Kasumi-1 (cell line): ENCODE measurements around the gene SMARCA5.
A peak's percentile ranks its signal among the peaks of the same experiment; 100 is the strongest.
"Not testable (repeated sequence)": the region's sequence is repeated elsewhere in the genome, so short reads cannot be mapped to it uniquely, and the experiment has no call there.

Source experiments
- DNase-seq, 2 experiments: peaks; one replicate each; lab custom pipeline; 2025; lab: John Stamatoyannopoulos, UW

The SMARCA5 gene, protein sequence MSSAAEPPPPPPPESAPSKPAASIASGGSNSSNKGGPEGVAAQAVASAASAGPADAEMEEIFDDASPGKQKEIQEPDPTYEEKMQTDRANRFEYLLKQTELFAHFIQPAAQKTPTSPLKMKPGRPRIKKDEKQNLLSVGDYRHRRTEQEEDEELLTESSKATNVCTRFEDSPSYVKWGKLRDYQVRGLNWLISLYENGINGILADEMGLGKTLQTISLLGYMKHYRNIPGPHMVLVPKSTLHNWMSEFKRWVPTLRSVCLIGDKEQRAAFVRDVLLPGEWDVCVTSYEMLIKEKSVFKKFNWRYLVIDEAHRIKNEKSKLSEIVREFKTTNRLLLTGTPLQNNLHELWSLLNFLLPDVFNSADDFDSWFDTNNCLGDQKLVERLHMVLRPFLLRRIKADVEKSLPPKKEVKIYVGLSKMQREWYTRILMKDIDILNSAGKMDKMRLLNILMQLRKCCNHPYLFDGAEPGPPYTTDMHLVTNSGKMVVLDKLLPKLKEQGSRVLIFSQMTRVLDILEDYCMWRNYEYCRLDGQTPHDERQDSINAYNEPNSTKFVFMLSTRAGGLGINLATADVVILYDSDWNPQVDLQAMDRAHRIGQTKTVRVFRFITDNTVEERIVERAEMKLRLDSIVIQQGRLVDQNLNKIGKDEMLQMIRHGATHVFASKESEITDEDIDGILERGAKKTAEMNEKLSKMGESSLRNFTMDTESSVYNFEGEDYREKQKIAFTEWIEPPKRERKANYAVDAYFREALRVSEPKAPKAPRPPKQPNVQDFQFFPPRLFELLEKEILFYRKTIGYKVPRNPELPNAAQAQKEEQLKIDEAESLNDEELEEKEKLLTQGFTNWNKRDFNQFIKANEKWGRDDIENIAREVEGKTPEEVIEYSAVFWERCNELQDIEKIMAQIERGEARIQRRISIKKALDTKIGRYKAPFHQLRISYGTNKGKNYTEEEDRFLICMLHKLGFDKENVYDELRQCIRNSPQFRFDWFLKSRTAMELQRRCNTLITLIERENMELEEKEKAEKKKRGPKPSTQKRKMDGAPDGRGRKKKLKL

DNA sequence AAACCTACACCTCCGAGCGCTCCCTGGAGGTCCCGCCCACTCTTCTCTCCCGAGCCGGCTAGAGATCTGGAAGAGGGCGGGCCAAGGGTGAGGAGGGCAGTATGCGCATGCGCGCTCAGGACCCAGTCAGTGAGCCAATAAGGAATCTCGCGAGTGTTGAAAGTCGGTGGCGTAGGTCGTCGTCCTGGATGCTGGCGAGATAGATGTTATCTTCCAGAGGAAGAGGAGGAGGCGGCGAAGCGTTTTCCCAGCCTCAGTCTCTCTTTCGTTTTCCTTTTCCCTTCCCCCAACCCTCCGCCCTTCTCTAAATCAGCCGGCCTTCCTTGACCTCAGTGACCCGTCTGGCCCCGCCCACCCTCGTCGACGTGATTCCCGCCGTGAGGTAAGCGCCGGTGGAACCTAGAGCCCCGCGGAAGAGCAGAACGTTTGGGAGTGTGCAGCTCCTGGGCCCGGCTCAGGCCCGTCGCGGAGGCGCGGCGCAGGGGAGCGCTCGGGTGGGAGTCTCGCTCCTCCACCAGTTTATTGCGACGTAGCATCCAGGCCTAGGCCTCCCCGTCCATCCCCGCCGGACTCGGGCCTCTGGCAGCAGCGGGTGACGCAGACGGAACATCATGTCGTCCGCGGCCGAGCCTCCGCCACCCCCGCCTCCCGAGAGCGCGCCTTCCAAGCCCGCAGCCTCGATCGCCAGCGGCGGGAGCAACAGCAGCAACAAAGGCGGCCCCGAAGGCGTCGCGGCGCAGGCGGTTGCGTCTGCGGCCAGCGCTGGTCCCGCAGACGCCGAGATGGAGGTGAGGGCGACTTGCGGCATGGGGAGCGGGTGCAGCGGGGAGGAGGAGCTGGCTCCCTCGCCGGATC is at the start of gene SMARCA5:
SMARCA5 (plus strand) TSS at position 389 of the 855 bp plus-strand sequence; CDS start at position 612, 223 bp downstream.
- peak; percentile 98 to 99 for DNase-seq

- DNase-seq, result no peak
These were observed 40.0 kb upstream of the SMARCA5 start for GRCh38 chr4:143473334-143474126.

- no peak for DNase-seq
These were observed 36.0 kb upstream of the SMARCA5 start for GRCh38 chr4:143477487-143477886.

DNA sequence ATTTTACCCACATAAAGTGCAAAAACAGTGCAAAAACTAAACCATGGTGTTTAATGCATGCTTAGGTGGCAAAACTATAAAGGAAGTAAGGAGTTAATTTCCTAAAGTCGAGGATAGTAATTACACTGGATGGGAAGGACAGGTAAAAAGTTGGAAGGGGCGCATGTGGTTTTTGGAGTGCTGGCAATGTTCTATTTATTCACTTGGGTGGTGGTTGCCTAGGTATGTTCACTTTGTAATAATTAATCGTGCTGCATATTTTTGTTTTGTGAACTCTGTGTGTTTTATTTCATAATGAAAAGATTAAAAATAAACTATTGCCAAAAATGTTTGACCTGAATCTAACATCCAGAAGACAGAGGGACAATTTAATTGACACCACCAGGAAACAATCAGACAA is 32.1 kb upstream of the SMARCA5 start:
- no peak for DNase-seq

DNA sequence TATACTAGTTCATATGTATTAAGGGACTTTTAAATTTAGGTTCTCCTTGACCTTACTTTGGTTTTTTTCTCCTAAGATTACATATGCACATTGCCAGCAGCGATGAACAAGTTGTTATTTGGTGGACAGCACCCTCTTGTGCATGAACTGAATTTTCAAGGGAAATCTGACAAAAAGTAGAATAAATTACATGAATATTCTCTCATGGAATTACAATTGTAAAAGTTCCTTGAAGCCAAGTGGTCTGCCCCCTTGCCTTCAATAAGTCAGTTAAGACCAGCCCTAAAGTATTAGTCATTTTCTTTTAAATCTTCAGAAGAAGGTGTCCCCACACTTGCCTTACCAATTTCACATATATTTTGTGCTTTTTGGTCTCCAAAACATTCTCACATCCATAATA is 30.7 kb upstream of the SMARCA5 start:
- peak; percentile 67 to 74 for DNase-seq

DNA sequence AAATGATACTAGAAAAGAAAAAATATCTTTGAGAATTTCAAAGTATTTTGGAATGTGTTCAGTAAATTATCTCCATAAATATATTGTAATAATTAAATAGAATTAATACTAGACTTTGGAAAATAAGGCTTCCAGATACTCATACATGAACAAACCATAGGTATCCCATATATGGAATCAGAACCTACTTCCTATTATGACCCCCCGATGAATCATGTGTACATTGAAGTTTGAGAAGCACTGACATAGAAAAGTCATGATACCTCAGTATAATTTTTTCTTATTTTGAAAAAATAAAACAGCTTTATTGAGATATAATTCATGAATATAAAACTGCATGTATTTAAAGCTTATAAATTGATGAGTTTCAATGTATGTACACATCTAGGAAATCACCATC is 27.2 kb upstream of the SMARCA5 start:
- no peak for DNase-seq

GRCh38 chr4:143488687-143489086 is 24.8 kb upstream of the SMARCA5 start:
- no peak for DNase-seq

DNA sequence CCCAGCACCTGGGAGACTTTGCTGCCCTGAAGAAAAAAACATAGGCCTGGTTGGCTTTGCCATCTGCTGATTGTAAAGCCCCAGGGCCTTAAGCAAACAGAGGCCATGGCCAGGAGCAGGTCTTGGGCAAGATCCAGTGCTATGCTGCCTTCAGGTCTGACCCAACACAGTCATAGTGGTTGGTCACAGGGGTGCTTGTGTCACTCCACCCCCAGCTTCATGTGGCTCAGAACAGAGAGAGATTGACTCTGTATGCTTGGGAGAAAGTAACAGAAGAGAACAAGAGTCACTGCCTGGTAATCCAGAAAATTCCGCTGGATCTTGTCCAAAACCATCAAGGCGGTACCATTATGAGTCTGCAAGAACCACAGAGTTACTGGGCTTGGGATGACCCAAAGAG is 24.4 kb upstream of the SMARCA5 start:
- DNase-seq, result no peak

DNA sequence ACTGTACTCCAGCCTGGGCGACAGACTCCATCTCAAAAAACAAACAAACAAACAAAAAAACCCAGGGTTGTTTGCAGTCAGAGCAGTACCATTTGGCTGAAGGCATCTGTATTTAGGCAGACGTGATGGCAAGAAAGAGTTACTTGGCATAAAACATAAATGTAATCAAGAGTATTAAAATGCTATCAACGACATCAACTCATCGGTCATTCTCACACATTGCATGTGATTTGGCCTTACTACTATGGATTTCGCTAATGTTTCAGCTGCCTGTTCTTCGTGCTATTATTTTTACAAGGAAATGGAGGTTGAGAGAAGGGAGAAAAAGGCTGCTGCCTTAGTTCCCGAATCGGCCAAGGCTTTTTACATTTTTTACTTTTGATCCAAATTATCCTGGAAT is 15.5 kb upstream of the SMARCA5 start:
- DNase-seq, result no peak

- peak; percentile 60 to 66 for DNase-seq
These were observed 11.3 kb upstream of the SMARCA5 start for GRCh38 chr4:143502231-143502630.

DNA sequence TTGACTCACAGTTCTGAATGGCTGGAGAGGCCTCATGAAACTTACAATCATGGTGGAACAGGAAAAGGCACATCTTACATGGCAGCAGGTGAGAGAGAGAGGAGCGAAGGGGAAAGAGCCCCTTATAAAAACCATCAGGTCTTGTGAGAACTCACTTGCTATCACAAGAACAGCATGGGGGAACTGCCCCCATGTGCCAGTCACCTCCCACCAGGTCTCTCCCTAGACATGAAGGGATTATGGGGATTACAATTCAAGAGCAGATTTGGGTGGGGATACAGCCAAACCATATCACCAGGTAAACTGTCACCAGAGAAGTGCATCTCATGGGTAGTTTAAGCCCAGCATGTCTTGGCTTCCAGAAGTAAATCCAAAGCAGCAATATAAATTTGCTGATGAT is 7.5 kb upstream of the SMARCA5 start:
- DNase-seq, result no peak

GRCh38 chr4:143511906-143512305 is 1.6 kb upstream of the SMARCA5 start:
- no peak for DNase-seq

- DNase-seq, result no peak
These were observed 556 bp upstream of the SMARCA5 start for GRCh38 chr4:143512978-143513313.

DNA sequence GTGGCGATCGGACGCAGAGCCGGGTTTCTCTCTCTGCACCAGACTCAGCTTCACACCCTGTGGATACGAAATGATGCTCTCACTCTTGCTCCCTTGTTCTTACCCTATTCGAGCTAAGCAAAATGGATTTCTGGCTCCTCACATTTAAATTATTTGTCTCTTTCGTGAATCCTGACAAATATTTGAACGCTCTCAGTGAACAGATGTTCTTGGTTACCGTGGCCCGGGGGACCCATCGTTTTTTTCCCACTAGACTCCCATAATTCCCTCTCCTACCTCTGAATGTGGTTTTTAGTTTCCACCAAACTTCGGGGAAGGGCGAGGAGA is 630 bp downstream of the SMARCA5 start:
- DNase-seq, result peak in 1 of 2 experiments; percentile 45

GRCh38 chr4:143514497-143514896 is 995 bp downstream of the SMARCA5 start:
- DNase-seq, result peak; percentile 15 to 51

GRCh38 chr4:143514901-143515300 is 1.4 kb downstream of the SMARCA5 start:
- DNase-seq, result no peak

DNA sequence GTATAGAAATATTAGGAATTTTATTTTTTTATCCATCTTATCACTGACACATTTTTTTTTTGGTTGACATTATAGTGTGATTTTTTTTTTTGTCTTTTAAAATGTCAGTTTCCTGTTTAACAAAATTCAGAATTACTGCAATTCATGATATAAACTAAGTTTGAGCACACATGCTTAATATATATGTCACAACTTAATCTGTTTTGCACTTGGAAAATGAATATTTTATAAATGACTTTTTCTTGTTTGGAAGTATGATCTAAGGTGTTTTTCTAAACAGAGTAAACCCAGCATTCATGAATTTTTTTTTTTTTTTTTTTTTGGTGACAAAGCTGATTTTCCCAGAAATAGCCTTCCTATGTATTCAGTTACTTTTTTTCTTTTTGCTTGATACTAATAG is 2.4 kb downstream of the SMARCA5 start:
- no peak for DNase-seq

DNA sequence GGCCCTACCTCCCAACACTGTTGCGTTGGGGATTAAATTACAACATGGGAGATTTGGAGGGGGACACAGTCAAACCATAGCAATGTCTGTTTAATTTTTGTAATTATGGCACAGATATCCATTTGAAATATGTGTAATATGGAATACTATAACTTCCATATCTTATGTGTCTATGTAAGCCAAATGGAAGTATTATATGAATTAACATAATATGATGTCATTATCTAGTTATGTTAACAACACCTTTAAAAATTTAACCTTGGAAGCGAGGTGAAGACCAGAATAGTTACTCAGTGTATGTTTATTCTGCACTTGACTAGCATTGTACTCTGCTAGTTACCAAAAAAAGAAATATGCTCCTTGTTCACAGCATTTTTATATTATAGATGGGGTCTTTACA is 4.3 kb downstream of the SMARCA5 start:
- DNase-seq, result no peak

- DNase-seq, result no peak
These were observed 10.7 kb downstream of the SMARCA5 start for GRCh38 chr4:143524211-143524610.

- not testable (repeated sequence) for DNase-seq
These were observed 14.5 kb downstream of the SMARCA5 start for GRCh38 chr4:143528046-143528445.

DNA sequence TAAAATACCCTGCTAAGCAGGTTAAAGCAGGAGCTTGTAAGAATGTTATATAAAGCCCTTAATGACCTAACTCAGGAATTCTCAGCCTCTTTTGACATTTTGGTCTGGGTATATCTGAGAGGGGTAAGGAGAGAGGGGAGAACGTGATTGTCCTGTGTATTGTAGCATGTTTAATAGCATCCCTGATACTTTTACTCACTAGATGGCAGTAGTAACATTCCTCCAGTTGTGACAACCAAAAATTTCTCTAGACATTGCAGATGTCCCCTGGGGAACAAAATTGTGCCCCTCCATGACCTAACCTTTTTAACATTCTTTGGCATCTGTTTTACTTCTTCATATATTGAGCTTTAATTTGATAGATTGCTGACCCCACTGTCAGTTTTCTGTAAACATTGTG is 17.9 kb downstream of the SMARCA5 start:
- peak; percentile 55 to 60 for DNase-seq
